HG02623 (cell line): ENCODE results near the gene ELOF1.
A peak's percentile ranks its signal among the peaks of the same experiment; 100 is the strongest.

Experiments
- ATAC-seq: cut with Tn5 transposase; IDR thresholded peaks from one replicate; pipeline ENCODE4 v1.9.1; 2021; ENCODE audit warnings: moderate library complexity; ENCODE audit not compliant: unreplicated experiment

ELOF1 gene

DNA sequence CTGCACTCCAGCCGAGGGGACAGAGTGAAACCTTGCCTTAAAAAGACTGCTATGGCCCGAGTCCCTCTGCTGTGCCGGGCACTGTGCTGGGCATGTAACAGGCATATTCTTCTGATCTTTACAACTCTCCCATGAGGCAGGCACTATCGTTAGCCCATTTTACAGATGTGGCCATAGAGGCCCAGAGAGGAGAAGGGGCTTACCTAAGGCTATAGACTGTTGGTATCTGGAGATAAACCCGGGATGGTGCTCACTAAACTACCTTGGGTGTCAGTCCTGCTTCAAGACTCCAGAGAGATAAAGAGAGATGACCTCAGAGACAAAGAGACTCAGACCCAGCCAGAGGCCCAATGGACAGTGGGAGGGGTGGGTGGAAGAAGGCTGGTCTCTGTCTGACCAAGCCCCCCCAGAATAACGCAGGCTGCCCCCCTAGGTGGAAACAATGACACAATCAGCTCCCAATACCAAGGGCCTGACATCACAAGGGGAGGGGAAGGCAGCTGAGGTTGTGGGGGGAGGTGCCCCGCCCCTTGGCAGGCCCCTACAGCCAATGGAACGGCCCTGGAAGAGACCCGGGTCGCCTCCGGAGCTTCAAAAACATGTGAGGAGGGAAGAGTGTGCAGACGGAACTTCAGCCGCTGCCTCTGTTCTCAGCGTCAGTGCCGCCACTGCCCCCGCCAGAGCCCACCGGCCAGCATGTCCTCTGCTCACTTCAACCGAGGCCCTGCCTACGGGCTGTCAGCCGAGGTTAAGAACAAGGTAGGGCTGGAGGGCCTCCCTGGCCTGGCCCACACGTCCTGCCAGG, 20.6 kb downstream of the ELOF1 start, which contains the start of gene CNN1:
TSS of gene CNN1 (plus strand) at position 620 of the 805 bp plus-strand sequence. CDS start at position 697, 77 bp downstream.
- ATAC-seq = no peak

GRCh38 chr19:11535792-11536595, 23.0 kb downstream of the ELOF1 start:
- ATAC-seq = peak; percentile 49

DNA sequence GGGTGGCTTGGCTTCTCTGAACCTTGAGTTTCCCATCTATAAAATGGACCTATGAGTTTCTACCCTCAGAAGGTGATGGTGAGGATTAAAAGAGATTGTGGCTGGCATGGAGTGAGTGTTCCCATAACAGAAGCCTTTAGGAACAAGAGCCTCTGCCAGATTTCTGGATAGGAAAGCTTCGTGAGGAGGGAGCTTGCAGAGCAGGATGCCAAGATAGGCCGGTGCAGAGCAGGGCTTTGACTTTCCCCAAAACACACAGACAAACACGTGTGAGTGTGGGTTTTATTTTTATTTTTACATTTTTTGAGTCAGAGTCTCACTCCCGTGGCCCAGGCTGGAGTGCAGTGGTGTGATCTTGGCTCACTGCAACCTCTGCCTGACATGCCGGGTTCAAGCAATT, 24.1 kb downstream of the ELOF1 start:
- ATAC-seq = no peak

- ATAC-seq = no peak
Observed at GRCh38 chr19:11534538-11534937, 24.5 kb downstream of the ELOF1 start.

GRCh38 chr19:11530432-11530831, 28.6 kb downstream of the ELOF1 start:
- ATAC-seq = no peak

DNA sequence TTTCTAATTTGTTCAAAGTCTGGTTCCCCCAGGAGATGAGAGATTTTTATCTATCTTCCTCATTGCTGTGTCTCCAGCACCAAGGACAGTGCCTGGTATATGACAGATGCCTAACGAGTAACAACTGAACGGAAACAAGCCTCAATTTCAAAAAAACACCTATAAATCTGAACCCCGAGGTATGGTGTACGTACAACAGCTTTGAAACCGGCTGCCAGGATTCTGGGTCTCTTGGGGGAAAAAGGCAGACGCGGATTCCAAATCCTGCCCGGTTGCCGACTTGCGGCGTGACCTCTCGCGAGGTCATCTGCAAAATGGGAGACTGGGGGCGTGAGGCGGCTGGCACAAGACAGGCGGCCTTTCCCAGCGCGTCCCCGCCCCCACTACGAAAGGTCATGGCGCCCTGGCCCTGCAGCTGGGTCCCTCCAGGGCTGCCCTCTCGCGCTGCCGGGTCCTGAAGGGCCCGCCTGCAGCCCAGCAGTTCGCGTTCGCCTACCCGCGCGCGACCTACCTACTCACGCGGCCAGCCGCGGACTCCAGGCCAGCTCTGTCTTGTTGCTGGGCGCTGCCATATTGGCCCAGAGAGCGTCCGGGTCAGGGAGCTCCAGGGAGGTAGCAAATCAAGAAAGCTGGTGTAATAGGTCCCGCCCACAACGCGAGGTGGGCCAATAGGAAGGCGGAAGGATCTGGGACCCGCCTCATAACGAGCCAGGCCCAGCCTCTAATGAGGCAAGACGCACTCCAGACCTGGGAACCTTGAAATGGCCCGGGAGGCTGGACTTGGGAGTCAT, 30.3 kb downstream of the ELOF1 start, which contains the start of gene ECSIT:
TSS of gene ECSIT (minus strand) at position 584 of the 791 bp plus-strand sequence. CDS start 9,964 bp downstream, outside the sequence.
- ATAC-seq = peak; percentile 94

DNA sequence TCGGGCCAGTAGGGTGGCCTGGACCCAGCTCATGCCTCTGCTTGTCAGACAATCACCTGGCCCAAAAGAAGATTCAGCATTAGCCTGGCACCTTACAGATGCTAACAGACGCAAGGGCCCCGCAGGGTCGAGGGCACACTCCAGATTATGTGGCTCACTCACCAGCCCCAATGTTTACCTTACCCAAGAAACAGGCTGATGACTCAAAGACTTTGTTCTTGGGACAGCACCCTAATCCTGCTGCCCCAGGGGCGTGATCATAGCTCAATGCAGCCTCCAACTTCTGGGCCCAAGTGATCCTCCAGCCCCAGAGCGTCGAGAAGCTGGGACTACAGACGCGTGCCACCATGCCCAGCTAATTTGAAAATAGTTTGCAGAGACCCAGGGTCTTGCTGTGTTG, 39.9 kb downstream of the ELOF1 start:
- no peak for ATAC-seq

- no peak for ATAC-seq
Observed at GRCh38 chr19:11513946-11514345, 45.1 kb downstream of the ELOF1 start.

DNA sequence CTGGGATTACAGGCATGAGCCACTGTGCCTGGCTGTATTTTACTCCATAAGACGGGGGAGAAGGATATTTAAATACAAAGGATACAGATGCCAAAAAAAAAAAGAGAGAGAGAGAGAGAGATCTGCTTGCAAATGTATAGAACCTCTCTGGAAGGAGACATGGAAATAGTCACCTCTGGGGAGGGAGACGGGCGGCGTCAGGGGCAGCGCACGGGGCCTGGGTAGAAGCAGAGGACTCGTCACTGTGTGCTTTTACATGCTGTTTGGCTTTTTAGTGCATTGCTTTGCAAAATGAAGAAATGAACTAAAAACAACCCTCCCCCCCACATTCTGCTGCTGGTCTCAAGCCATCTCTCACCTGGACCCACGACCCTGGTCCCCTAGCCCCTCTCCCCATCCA, 48.6 kb downstream of the ELOF1 start:
- ATAC-seq = no peak

- ATAC-seq = no peak
Observed at GRCh38 chr19:11507370-11508078, 51.5 kb downstream of the ELOF1 start.

DNA sequence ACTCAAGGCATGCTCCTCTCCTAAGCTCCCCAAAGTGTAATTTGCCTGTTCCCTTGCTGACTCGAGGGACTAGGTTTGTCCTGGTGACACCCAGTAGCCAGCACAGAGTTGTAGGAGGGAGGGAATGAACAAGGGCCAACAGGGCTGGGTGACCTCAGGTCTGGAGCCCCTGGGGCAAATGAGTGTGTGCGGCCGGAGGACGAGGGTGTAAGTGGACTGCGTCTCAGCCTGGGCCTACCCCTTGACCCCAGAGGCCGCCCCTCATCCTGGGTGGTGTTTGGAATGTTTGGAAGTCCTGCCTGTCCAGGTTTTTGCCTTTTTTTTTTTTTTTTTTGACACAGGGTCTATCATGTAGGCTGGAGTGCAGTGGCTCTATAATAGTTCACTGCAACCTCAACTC, 52.1 kb downstream of the ELOF1 start:
- no peak for ATAC-seq

DNA sequence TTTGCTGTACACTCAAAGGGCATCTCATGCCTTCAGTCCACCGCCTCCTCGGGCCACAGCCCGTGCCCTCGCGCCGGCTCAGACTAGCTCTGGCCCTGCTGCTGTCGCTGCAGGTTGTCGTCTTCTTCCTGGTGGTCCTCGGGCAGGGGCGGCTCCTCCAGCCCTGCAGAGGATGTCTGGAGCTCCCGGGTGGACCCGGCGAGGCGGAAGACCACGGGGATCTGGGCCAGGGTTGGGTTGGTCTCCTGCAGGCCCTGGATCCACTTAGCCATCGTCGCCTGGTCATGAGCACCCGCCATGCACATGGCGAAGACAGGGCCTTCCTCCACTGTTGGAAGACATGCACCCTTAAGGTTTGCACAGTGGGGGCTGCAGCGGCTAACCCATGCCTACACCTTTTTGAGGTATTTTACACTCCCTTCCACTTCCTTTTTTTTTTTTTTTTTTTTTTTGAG, 52.9 kb downstream of the ELOF1 start:
- ATAC-seq = peak; percentile 5

DNA sequence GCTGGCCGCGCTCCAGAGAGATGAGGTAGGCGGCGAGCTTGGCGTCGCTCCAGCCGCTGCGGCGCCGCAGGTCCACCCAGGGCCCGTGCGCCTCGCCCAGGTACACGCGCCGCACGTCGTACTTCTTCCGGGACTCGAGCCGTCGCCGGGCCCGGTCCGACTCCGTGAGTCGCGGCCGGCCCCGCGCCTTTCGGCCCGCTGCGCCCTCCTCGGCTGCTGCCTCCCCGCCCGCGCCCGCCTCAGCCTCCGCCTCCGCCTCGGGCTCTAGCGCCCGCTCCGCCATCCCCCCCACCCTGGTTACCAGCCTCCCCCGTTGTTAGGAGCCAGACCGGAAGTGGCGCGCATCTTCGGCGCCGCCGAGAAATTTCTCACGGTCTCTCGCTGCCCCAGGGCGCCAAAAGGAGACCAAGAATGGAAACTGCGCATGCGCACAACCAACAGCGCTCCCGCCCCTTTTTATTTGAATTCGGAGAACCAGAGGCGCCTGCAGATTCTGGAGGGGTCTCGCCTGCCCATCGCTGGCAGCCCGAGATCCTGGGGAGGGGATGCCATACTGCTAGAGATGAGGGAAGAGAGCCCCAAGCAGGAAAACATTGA, 53.4 kb downstream of the ELOF1 start, which contains the start of gene ZNF653:
TSS of gene ZNF653 (minus strand) at position 336 of the 597 bp plus-strand sequence. CDS start at position 283, 53 bp downstream.
- peak; percentile 54 for ATAC-seq

- peak; percentile 86 for ATAC-seq
Observed at GRCh38 chr19:11505032-11505503, 54.0 kb downstream of the ELOF1 start.

DNA sequence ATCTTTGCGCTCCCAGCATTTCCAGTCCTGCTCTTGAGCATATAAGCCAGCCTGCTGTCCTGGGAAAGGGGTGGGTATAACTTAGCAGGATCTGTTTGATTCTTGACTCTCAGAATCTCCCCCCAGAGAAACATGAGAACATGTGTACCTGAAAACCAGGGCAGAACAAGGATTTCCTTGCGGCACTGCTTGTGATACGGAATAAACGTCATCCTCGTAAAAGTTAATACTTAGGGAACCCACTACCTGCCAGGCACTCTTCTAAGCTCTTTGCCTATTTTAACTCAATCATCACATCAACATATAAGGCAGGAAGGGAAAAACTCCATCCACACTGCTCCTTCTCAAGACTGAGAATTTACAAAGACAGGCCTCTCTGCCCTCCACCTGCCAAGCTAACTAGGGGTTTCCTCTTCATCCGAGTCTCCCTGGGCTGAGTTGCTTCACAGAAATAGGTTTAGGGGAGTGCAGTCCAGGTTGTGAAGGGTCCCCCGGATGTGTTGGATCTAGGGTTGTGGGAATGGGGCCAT, 54.5 kb downstream of the ELOF1 start:
- ATAC-seq = no peak
